Nephron progenitor cell (in vitro differentiated cells): ENCODE measurements around the gene RBM15.

Source experiments
- DNase-seq: peaks from one replicate; pipeline ENCODE4 v3.0.0; 2021
- H3K27ac Mint-ChIP-seq: 2 replicates; pipeline ENCODE4 v1.8.0; 2021; ENCODE audit warnings: mild to moderate bottlenecking, moderate library complexity, mixed read lengths
- H3K27me3 Mint-ChIP-seq: 2 replicates; pipeline ENCODE4 v1.8.0; 2021; ENCODE audit warnings: mild to moderate bottlenecking, low read depth, mixed read lengths; ENCODE audit not compliant: poor library complexity
- H3K36me3 Mint-ChIP-seq: 2 replicates; pipeline ENCODE4 v1.8.0; 2021; ENCODE audit warnings: low read depth, mixed read lengths
- H3K4me1 Mint-ChIP-seq: 2 replicates; pipeline ENCODE4 v1.8.0; 2021; ENCODE audit warnings: mixed read lengths
- H3K4me3 Mint-ChIP-seq: 2 replicates; pipeline ENCODE4 v1.8.0; 2021; ENCODE audit warnings: mild to moderate bottlenecking, moderate library complexity, mixed read lengths
- H3K9me3 Mint-ChIP-seq: 2 replicates; pipeline ENCODE4 v1.8.0; 2021; ENCODE audit warnings: mild to moderate bottlenecking, moderate library complexity, mixed read lengths
- TF ChIP-seq, protein P1 (sequence below): fragments of 200-600 bp; sonication (generic); IDR thresholded peaks from 2 replicates; pipeline ENCODE4 v1.5.0; 2021; ENCODE audit warnings: antibody characterized with exemption

The RBM15 gene

DNA sequence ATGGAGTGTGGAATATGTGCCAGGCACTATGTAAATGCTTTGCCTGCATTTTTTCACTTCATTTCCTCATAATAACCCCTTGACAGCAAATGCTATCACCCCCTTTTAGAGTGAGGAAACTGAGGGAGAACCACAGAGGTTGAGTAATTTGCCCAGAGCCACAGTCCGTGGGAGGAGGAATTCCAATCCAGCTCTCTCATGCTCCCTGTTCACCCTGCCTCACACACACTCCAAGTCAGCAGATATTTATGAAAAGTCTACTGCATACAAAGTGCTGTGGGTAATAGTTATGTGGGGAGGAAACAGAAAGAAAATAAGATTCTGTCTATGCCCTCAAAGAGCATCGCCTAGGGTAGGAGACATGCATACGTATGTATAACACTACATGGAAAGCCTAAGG lies 30.9 kb upstream of the RBM15 start:
- TF ChIP-seq, protein P1, sequence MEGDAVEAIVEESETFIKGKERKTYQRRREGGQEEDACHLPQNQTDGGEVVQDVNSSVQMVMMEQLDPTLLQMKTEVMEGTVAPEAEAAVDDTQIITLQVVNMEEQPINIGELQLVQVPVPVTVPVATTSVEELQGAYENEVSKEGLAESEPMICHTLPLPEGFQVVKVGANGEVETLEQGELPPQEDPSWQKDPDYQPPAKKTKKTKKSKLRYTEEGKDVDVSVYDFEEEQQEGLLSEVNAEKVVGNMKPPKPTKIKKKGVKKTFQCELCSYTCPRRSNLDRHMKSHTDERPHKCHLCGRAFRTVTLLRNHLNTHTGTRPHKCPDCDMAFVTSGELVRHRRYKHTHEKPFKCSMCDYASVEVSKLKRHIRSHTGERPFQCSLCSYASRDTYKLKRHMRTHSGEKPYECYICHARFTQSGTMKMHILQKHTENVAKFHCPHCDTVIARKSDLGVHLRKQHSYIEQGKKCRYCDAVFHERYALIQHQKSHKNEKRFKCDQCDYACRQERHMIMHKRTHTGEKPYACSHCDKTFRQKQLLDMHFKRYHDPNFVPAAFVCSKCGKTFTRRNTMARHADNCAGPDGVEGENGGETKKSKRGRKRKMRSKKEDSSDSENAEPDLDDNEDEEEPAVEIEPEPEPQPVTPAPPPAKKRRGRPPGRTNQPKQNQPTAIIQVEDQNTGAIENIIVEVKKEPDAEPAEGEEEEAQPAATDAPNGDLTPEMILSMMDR, result no peak
- no peak for DNase-seq
- Mint-ChIP-seq H3K4me1 (peaks cover 35% of the 10 kb centered on the region), H3K9me3 (peaks cover 3% of the 10 kb centered on the region), H3K36me3 (no peaks in the 10 kb centered on the region), H3K27ac (no peak overlapping the region), H3K4me3 (no peak overlapping the region), H3K27me3 (peaks cover 47% of the 10 kb centered on the region)

DNA sequence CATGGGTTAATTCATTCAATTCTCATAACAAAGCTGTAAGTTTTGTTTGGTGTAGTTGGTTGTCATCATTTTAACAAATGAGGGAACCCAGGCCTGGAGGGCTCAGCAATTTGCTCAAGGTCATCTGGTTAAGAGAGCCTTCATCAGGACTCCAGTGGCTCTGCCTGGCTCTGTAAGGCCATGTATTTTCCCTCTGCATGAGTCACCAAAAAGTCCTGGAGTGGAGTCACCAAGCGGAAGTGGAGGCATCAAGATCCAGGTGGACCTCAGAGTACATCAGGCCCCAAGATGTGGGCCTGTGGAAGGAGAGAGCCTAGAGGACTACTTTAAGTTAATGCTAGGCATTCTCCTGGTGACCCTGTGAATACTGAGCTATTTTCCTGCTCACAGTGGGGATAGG lies 30.0 kb upstream of the RBM15 start:
- DNase-seq, result no peak
- TF ChIP-seq, protein P1, result no peak
- Mint-ChIP-seq H3K4me3 (no peak overlapping the region), H3K27me3 (peaks cover 40% of the 10 kb centered on the region), H3K9me3 (peaks cover 3% of the 10 kb centered on the region), H3K4me1 (peaks cover 37% of the 10 kb centered on the region), H3K36me3 (no peaks in the 10 kb centered on the region), H3K27ac (no peak overlapping the region)

DNA sequence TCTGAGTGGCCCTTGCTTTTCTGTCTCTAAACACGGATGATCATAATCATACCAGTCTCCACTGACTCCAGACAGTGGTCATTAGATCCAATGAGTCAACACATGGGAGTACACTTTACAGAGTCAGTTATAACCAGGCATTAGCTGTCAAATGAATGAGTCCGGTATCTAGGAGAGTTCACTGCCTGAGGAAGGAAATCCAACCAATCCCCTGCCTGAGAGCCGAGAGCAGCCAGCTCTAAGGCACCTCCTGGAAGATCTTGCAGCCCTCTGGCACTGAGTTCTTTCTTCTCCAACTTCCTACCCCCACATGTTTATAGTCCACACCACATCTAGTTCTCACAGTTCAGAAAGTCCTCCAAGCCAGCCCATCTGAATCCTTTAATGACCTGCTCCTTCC lies 29.4 kb upstream of the RBM15 start:
- Mint-ChIP-seq H3K36me3 (no peaks in the 10 kb centered on the region), H3K4me3 (no peak overlapping the region), H3K4me1 (peaks cover 37% of the 10 kb centered on the region), H3K27me3 (peaks cover 38% of the 10 kb centered on the region), H3K27ac (no peak overlapping the region), H3K9me3 (peaks cover 3% of the 10 kb centered on the region)
- TF ChIP-seq, protein P1, result no peak
- no peak for DNase-seq

DNA sequence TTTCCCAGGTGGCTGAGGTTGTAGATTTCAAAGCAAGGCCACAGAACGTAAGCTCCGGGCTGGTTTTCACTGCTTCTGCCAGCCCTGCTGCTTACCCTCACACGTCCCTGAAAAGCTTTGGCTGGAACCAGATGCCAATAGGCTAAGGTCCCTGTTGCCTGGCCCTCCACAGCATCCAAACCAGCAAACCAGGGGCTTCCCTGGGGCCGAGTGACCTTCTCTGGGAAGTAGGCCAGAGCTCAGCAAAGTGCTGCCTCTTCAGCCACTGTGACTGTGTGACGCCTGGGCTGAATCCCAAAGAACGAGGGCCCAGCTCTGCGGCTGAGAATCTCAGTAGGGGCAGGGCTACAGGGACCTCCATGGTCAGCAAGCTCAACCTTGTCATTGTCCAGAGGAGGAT lies 28.9 kb upstream of the RBM15 start:
- Mint-ChIP-seq H3K36me3 (no peaks in the 10 kb centered on the region), H3K9me3 (peaks cover 3% of the 10 kb centered on the region), H3K27ac (no peak overlapping the region), H3K4me1 (peaks cover 37% of the 10 kb centered on the region), H3K27me3 (peaks cover 38% of the 10 kb centered on the region), H3K4me3 (no peak overlapping the region)
- DNase-seq, result no peak
- TF ChIP-seq, protein P1, result no peak

DNA sequence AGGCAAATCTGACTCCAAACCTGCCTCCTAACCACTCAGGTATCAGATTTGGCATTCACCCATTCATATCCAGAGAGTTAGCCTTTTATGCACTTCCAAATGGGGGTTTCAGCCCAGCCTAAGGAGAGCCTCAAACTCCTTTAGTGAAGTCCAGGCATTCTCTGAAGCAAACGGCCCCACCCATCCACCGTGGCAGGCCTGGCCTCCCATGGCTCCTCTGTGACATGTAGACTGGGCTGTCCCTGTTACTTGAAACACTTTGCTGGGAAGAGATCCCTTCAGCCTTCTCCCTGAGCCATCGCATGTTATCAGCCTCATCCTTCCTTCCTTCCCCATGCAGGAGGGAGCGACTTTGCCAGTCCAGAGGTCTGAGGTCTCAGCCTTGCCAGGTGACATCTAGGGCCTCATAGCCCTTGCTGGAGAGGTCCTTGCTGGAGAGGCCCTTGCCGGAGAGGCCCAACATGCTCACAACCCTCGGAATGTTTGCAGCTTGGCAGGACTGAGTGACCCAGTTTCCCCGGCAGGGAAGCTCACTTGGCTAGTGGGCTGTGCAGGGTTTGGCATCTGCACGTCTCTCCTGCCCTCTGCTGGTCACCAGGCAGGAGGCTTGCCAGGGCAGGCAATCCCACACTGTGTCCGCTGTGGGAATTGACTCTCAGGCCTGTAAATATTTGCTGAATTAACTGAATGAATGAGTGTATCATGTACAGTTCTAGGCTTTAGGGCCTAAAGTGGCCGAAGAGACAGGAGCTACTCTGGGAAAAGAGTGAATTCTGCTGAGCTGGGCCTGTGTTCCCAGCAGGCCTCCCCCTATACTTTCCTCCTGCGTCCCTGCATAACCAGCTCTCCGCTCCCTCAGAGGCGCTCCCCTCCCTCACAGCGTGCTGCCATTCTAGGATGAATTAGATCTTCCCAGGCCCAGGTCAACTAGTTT lies 26.7 kb upstream of the RBM15 start:
- TF ChIP-seq, protein P1, result peak; percentile 92
- Mint-ChIP-seq H3K36me3 (no peaks in the 10 kb centered on the region), H3K4me3 (no peak overlapping the region), H3K27ac (no peak overlapping the region), H3K4me1 (peaks cover 37% of the 10 kb centered on the region), H3K27me3 (peaks cover 38% of the 10 kb centered on the region), H3K9me3 (no peaks in the 10 kb centered on the region)
- DNase-seq, result peak; percentile 81

DNA sequence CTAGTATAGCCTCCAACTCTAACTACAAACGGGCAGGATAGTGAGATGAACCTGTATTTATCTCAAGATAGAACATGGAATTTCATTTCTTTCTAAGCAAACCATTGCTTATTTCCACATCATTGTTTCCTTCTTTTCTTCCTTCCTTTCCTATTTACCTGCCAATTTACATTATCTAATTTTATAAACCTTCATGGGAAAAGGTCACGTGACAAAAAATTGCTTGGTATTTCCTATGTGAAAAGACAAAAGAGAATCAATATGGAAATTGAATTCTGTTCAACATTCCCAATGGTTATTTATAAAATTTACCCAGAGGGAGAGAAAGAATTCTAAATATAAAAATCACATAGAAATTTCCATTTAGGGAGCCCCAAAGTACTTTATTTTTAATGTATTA lies 22.4 kb upstream of the RBM15 start:
- Mint-ChIP-seq H3K27me3 (peaks cover 43% of the 10 kb centered on the region), H3K27ac (no peak overlapping the region), H3K36me3 (no peaks in the 10 kb centered on the region), H3K4me3 (no peak overlapping the region), H3K4me1 (peaks cover 13% of the 10 kb centered on the region), H3K9me3 (no peaks in the 10 kb centered on the region)
- TF ChIP-seq, protein P1, result no peak
- DNase-seq, result no peak
